Brain microvascular endothelial cell (primary cell): ENCODE data around the gene CLIP3.
A peak's percentile ranks its signal among the peaks of the same experiment; 100 is the strongest.

Experiments
- DNase-seq: peaks from one replicate; pipeline ENCODE4 v3.0.0-alpha.2; 2020
- H3K27ac ChIP-seq: fragments of 250-450 bp; sonication (Bioruptor Pico); 2 replicates; pipeline ENCODE4 v1.5.1; 2020; ENCODE audit warnings: mild to moderate bottlenecking, moderate library complexity
- H3K27me3 ChIP-seq: fragments of 250-450 bp; sonication (Bioruptor Pico); replicated peaks from 2 replicates; pipeline ENCODE4 v1.5.1; 2020; ENCODE audit warnings: mild to moderate bottlenecking
- H3K36me3 ChIP-seq: fragments of 250-450 bp; sonication (Bioruptor Pico); replicated peaks from 2 replicates; pipeline ENCODE4 v1.5.1; 2020; ENCODE audit warnings: mild to moderate bottlenecking
- H3K4me3 ChIP-seq: 2 replicates; pipeline ENCODE4 v1.5.1; 2011; ENCODE audit warnings: low read depth, mild to moderate bottlenecking, control low read depth, low read length, moderate library complexity
- CTCF ChIP-seq: IDR thresholded peaks from 2 replicates; pipeline ENCODE4 v1.5.1; 2011; ENCODE audit warnings: low read depth, mild to moderate bottlenecking, moderate library complexity, low read length, control low read depth, inconsistent platforms; ENCODE audit errors: missing control alignments
- in situ Hi-C: cut with HindIII; loops from 2 replicates; pipeline ENCODE4 v1.10.0; 2017; ENCODE audit warnings: low sequenced_read_pairs, low pct_ligation_motif_present

CLIP3 gene

GRCh38 chr19:36059180-36059910 is 26.7 kb upstream of the CLIP3 start:
- no peak for DNase-seq
- H3K4me3 ChIP-seq: no peak overlapping the region
- H3K27ac ChIP-seq: no peak overlapping the region
- in situ Hi-C loops: no loop called here
- H3K27me3 ChIP-seq: no peaks in the 10 kb centered on the region
- H3K36me3 ChIP-seq: no peaks in the 10 kb centered on the region
- no peak for TF ChIP-seq CTCF

- Histone ChIP-seq H3K27me3 (no peaks in the 10 kb centered on the region), H3K36me3 (no peaks in the 10 kb centered on the region), H3K4me3 (no peak overlapping the region), H3K27ac (no peak overlapping the region)
- no peak for DNase-seq
- no peak for TF ChIP-seq CTCF
- in situ Hi-C loops: no loop called here
Measured at GRCh38 chr19:36058481-36059179, 26.0 kb upstream of the CLIP3 start.

GRCh38 chr19:36054733-36055686 is 22.3 kb upstream of the CLIP3 start, which contains the start of gene WDR62:
TSS of gene WDR62 (plus strand) at chr19:36054897. CDS start at chr19:36054972, 75 bp downstream.
- no peaks in the 10 kb centered on the region for H3K27me3 ChIP-seq
- peak; percentile 89 for DNase-seq
- H3K36me3 ChIP-seq: no peaks in the 10 kb centered on the region
- H3K27ac ChIP-seq: peak within 1 kb of the TSS; percentile 91
- in situ Hi-C loops: no loop called here
- H3K4me3 ChIP-seq: peak within 1 kb of the TSS; percentile 69
- no peak for TF ChIP-seq CTCF

- peak; percentile 67 for TF ChIP-seq CTCF
- Histone ChIP-seq H3K27me3 (no peaks in the 10 kb centered on the region), H3K27ac (peak within 1 kb of the TSS; percentile 91), H3K4me3 (peak within 1 kb of the TSS; percentile 69), H3K36me3 (no peaks in the 10 kb centered on the region)
- peak; percentile 99 for DNase-seq
- in situ Hi-C loops: no loop called here
Measured at GRCh38 chr19:36054119-36054732, 21.6 kb upstream of the CLIP3 start, which contains the start of gene THAP8. TSS of gene THAP8 (minus strand) at chr19:36054285. CDS start at chr19:36054217, 68 bp downstream.

- H3K27ac ChIP-seq: no peak overlapping the region
- H3K27me3 ChIP-seq: no peaks in the 10 kb centered on the region
- in situ Hi-C loops: no loop called here
- no peak for DNase-seq
- no peak overlapping the region for H3K4me3 ChIP-seq
- no peak for TF ChIP-seq CTCF
- no peaks in the 10 kb centered on the region for H3K36me3 ChIP-seq
Measured at GRCh38 chr19:36051637-36052036, 19.0 kb upstream of the CLIP3 start.
